ENCODE results near the gene NR2C2AP.

DNA sequence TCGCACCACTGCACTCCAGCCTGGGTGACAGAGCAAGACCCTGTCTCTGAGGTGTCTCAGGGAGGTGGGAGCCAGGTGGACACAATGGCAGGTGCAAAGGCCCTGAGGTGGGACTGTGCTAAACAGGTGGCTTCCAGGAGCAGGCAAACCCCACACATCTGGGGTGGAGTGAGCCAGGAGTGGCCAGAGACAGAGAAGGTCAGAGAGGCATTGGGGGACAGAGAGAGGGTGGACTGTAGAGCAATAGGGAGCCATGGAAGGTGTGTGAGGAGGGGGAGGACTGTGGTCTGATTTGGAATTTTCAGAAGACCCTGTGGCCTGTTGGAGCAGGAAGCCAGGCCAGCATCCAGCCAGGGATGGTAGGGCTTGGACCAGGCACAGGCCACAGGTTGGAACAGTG is 37.8 kb downstream of the NR2C2AP start:
- TF ChIP-seq, protein P1, sequence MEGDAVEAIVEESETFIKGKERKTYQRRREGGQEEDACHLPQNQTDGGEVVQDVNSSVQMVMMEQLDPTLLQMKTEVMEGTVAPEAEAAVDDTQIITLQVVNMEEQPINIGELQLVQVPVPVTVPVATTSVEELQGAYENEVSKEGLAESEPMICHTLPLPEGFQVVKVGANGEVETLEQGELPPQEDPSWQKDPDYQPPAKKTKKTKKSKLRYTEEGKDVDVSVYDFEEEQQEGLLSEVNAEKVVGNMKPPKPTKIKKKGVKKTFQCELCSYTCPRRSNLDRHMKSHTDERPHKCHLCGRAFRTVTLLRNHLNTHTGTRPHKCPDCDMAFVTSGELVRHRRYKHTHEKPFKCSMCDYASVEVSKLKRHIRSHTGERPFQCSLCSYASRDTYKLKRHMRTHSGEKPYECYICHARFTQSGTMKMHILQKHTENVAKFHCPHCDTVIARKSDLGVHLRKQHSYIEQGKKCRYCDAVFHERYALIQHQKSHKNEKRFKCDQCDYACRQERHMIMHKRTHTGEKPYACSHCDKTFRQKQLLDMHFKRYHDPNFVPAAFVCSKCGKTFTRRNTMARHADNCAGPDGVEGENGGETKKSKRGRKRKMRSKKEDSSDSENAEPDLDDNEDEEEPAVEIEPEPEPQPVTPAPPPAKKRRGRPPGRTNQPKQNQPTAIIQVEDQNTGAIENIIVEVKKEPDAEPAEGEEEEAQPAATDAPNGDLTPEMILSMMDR (IDR thresholded peaks at IDR 0.05; ENCODE audit: insufficient read depth, low read length, poor library complexity, severe bottlenecking): no peak
- no peak for TF ChIP-seq EZH2phosphoT487 (conservative IDR thresholded peaks at IDR 0.05; ENCODE audit: low read length)

Measured in SU-DHL-6 (cell line).